Measurements from ENCODE around the gene ALK.

The ALK gene

DNA sequence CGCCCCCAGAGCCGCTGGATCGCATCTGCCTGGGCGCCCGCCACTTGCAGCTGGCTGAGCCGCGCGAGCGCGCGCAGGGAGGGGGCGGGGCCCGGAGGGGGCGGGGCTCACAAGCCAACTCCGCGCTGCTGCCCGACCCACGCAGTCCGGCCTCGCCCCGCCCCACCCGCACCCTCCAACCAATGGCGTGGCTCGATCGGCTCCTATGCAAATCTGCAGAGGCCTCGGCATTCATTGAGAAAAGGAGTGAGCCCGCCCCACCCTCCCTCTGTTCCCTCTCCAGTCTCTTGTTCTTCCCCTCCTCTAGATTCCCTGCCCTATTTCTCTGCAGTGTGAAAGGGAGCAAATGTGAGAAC, at the start of gene ALK:
ALK (minus strand) TSS at position 27 of the 356 bp plus-strand sequence. CDS start 927 bp downstream, outside the sequence.
- no peak for DNase-seq (ENCODE audit: low spot score)

DNA sequence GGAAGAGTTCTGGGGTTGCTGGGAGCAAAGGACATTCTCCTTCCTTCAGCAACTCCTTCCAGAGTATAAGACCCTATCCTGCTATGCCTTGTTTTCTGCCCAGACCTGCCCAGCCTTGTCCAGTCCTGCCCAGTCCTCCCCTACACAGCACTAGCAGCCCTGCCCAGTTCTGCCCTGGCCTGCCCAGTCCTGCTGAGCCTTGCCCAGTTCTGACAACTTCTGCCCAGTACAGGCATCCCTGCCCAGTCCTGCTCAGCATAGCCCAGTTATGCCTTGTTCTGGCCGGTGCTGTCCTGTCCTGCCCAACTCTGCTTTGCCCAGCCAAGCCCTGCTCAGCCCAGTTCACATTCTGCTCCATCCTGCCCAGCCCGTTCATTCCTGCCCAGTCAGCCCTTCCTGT, 44.9 kb upstream of the ALK start:
- DNase-seq (ENCODE audit: low spot score) = no peak

- no peak for DNase-seq (ENCODE audit: low spot score)
Measured at GRCh38 chr2:29963972-29964570, 42.7 kb upstream of the ALK start.

DNA sequence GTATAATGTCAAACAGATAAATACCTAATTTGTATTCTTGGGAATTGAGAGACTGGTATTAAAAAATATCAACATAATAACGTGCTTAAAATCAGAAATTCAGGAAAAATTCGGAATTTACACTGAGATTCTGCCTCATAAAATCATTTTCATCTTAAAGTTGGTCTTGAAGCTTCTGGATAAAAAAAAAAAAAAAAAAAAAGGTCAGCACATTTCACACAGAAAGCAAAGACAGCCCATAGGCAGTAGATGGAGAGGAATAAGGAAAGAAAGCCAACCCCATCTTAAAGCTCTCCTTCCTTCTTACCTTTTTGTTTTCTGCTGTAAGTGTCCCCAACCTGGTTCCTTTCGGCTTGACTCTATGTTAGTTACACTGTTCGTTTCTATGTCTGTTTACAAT, 41.5 kb upstream of the ALK start:
- DNase-seq (ENCODE audit: low spot score) = no peak

DNA sequence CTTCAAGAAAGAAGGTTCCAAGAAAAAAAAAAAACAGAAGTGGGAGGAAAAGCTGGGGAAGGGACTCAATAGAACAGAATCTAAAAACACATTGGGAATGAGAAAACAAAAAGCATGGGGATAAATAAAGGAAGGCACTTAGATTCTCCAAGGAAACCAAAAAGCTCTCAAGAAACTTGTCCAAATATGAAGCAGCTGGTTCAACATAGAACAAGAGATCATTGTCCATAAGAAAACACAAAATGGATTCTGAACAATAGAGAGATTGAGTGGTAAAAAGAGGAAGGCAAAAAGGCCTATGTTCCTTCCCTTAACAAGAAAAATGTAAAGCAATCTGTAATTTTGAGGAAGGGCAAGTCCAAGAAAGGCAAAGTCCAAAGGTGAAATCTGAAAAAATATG, 32.9 kb upstream of the ALK start:
- no peak for DNase-seq (ENCODE audit: low spot score)

- DNase-seq (ENCODE audit: low spot score) = no peak
Measured at GRCh38 chr2:29952973-29953372, 31.6 kb upstream of the ALK start.

DNA sequence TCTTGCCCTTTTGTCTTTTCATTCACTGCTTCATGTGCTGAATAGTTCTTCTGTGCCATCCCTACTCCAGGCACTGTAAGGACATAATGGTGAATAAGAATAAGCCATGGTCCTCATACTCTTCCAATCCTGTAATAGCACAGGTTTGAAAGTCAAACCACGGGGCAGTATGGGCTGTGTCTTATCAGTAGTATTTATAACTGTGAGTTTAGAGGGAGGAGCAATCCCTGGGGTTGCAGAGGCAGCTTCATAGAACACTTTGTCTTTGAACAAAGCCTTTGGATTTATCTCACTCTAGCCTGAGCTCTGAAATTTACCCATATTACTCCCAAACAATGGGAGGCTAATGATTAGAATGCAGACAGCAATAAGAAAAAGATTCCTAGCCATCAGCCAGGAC, 30.2 kb upstream of the ALK start:
- DNase-seq (ENCODE audit: low spot score) = no peak

- DNase-seq (ENCODE audit: low spot score) = no peak
Measured at GRCh38 chr2:29950481-29950880, 29.1 kb upstream of the ALK start.

- no peak for DNase-seq (ENCODE audit: low spot score)
Measured at GRCh38 chr2:29949042-29949441, 27.7 kb upstream of the ALK start.

GRCh38 chr2:29946505-29946904, 25.1 kb upstream of the ALK start:
- DNase-seq (ENCODE audit: low spot score) = no peak

GRCh38 chr2:29942711-29943110, 21.3 kb upstream of the ALK start:
- DNase-seq (ENCODE audit: low spot score) = no peak

DNA sequence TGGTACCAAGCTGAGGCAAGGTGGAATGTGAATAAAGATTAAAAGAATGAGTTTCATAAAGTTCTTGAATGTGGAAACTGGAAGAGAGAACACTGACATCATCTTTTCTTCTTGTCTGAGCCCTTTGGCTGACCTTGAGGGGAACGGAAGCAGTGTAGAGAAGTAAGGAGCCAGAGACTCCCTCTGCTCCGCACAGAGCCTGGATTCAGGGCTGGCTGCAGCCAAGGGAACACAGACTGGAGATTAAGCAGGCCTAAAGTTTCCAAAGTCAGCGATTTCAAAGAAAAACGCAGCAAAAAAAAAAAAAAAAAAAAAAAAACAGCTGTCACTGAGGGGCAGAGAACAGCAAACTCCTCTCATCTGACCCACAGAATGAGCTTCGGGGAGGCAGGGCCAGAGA, 19.3 kb upstream of the ALK start:
- DNase-seq (ENCODE audit: low spot score) = no peak

GRCh38 chr2:29936020-29936419, 14.6 kb upstream of the ALK start:
- no peak for DNase-seq (ENCODE audit: low spot score)

DNA sequence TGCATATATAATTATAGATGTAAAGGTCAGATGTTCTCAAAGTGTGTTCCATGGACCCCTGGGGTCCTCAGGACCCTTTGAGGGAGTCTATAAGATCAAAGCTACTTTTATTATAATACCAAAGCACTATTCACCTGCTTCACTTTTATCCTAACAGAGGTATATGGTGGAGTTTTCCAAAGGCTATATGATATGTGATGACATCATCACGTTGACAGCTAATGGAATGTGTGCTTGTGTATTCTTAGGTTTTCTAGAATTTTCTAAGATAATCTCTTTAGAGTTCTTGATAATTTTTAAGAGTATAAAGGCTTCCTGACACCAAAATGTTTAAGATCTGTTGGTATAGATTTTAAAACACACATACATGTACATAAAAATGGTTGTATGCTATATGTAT, 10.4 kb upstream of the ALK start:
- DNase-seq (ENCODE audit: low spot score) = no peak

- peak; percentile 58 for DNase-seq (ENCODE audit: low spot score)
Measured at GRCh38 chr2:29923110-29923721, 1.8 kb upstream of the ALK start.

DNA sequence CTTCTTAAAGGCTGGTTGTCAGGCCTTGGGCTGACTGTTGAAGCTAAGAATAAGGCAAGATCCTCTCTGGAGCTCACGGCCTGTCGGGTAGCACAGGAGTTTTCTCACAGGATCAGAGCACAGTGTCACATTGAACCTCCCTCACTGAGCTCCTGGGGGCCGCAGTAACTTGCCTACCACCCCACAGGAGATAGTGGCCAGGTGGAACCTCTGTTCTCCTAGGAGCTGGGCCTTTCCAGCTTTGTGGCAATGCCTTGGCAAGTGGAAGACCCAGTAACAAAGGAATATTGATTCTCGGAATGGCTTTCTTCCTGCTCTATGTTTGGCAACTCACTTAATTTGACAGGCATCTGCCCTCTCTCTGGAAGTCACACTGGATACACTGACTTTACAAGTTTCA, 1.2 kb upstream of the ALK start:
- DNase-seq (ENCODE audit: low spot score) = no peak

- DNase-seq (ENCODE audit: low spot score) = no peak
Measured at GRCh38 chr2:29920631-29921559, 491 bp downstream of the ALK start.

DNA sequence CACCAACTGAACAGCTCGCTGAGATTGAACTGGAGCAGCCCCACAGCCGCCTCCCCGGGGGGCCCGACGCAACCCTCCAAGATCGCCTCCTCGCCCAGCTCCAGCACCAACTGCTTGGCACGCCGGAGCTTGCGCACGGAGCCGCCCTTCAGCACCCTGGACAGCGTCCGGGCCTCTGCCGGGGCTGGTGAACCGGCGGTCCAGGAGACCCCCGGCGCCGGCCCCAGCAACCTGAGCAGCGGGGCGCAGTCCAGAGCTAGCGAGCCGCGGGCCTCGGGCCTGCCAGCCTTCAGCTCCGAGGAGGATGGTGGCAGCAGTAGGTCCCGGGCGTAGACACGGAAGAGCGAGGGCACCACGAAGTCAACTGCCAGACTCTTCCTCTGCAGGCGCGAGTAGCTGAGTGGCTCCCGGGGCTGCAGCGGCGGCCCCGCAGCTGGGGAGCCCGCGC, 1.2 kb downstream of the ALK start:
- no peak for DNase-seq (ENCODE audit: low spot score)

- DNase-seq (ENCODE audit: low spot score) = no peak
Measured at GRCh38 chr2:29918941-29919340, 2.4 kb downstream of the ALK start.

GRCh38 chr2:29917781-29918180, 3.6 kb downstream of the ALK start:
- DNase-seq (ENCODE audit: low spot score) = no peak

- DNase-seq (ENCODE audit: low spot score) = no peak
Measured at GRCh38 chr2:29916571-29916970, 4.8 kb downstream of the ALK start.

DNA sequence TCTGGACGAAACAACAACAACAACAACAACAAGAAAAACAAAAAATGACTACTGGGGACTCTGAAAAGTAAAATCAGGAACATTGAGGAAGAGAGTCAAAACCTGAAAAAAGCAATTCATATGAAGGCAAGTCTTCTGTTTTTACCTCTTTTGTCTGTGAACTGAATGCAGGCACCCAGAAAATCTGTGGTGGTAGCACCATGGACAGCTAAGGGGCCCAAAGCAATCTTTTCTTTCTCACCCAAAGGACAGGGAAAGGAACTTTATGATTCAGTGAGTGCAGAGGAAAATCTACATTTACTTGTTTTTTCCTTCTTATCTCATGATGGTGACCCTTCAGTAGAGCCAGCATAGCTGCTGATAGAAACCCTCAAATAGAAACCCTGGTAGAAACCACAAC, 10.4 kb downstream of the ALK start:
- no peak for DNase-seq (ENCODE audit: low spot score)

DNA sequence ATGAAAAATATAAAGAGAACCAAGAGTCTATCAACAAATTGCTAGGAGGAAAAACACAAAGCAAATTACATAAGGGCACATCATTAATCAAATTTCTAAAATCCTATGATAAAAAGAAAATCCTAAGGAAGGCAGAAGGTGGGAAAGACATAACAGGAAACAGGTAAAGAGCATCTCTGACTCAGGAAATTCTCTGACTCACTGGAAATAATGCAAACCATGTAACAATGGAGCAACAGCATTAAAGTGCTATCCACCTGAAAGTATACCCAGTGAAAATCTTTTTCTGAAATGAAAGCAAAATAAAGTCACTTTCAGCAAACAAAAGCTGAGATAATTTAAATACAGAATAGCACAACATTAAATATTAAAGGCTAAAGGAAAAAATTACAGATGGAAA, 10.9 kb downstream of the ALK start:
- no peak for DNase-seq (ENCODE audit: low spot score)

Data from HuH-7.5 (cell line).